Activated CD8-positive, alpha-beta T cell treated with anti-CD3 and anti-CD28 coated beads for 36 hours (primary cell): ENCODE data around the gene ZNF652. TPM values are rescaled to one million over a fixed set of nuclear protein-coding genes. Genes with fewer than 3 reads are reported as not detected.

ENCODE experiments used
- ATAC-seq: fragments of 200-7000 bp; cut with Tn5 transposase; one replicate; pipeline ENCODE4 v1.10.0; 2021; ENCODE audit warnings: mild to moderate bottlenecking, moderate library complexity
- CTCF ChIA-PET: fragments of 350-600 bp; sonication (Branson Sonifier 250); formaldehyde crosslinking; loops from one replicate; lab custom pipeline; 2021; ENCODE audit warnings: antibody characterized with exemption; lab: Charles Lee
- POLR2A ChIA-PET: fragments of 350-600 bp; sonication (Branson Sonifier 250); formaldehyde crosslinking; loops from one replicate; lab custom pipeline; 2021; ENCODE audit warnings: antibody characterized with exemption; lab: Charles Lee
- DNase-seq: peaks from one replicate; pipeline ENCODE4 v3.0.0-alpha.2; 2020
- H3K27ac Mint-ChIP-seq: one replicate; pipeline ENCODE4 v1.8.0; 2021; ENCODE audit warnings: mild to moderate bottlenecking, mixed read lengths
- H3K27me3 Mint-ChIP-seq: one replicate; pipeline ENCODE4 v1.8.0; 2021; ENCODE audit warnings: mixed read lengths
- H3K36me3 Mint-ChIP-seq: one replicate; pipeline ENCODE4 v1.8.0; 2021; ENCODE audit warnings: low read depth, mixed read lengths
- H3K4me1 Mint-ChIP-seq: one replicate; pipeline ENCODE4 v1.8.0; 2021; ENCODE audit warnings: low read depth, mixed read lengths
- H3K4me3 Mint-ChIP-seq: one replicate; pipeline ENCODE4 v1.8.0; 2021; ENCODE audit warnings: mild to moderate bottlenecking, moderate library complexity, mixed read lengths
- H3K9me3 Mint-ChIP-seq: one replicate; pipeline ENCODE4 v1.8.0; 2021; ENCODE audit warnings: mixed read lengths
- CTCF ChIP-seq: fragments of 200-600 bp; IDR thresholded peaks from one replicate; pipeline ENCODE4 v1.8.0; 2022; ENCODE audit warnings: antibody characterized with exemption, mild to moderate bottlenecking
- intact Hi-C: fragments of 100-400 bp; cut with micrococcal nuclease; formaldehyde crosslinking; loops from one replicate; pipeline ENCODE4 v1.10.0; 2022
- total RNA-seq, 2 experiments: library from RNA; stranded (reverse); gene quantifications; one replicate each; pipeline ENCODE4 v1.2.3, GENCODE V29; 2021

The ZNF652 gene
- total RNA-seq, 2 experiments from 2014 or later: 6.4 to 6.7 TPM

DNA sequence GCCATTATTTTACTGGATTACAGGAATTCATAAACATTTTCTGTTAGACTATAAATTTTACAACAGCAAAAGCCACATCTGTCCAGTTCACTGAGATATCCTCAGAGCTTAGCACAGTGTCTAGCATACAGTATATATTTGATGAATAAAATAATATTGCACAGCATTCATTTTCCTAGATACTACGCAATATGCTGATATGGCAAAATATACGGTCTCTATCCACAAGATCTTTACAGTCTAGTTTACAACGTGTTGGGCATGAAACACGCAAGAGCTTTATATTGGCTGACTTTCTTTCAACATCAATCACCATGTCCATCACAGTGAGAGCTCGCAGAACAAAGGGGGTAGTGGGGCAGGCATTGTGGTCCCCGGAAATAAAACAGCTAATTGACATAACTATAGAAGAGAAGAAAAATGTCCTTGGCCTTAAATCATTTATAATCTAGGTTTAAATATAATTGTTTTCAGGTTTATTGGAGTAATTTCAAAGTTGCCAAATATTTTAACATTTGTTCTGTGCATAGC, 43.5 kb downstream of the ZNF652 start:
- no peak overlapping the region for H3K4me3 Mint-ChIP-seq
- intact Hi-C loops: loop anchor here (5.0 kb wide), 1 partner anchor 49 kb away; no protein-coding TSS in a partner anchor
- no peaks in the 10 kb centered on the region for H3K27me3 Mint-ChIP-seq
- ATAC-seq (no peak), DNase-seq (no peak)
- H3K27ac Mint-ChIP-seq: no peak overlapping the region
- H3K9me3 Mint-ChIP-seq: no peaks in the 10 kb centered on the region
- H3K4me1 Mint-ChIP-seq: peaks cover 37% of the 10 kb centered on the region
- TF ChIP-seq CTCF: no peak
- CTCF ChIA-PET: interaction anchor here (1.1 to 9.3 kb wide), 7 partner anchors 22 to 238 kb away, joined by 3 to 189 read pairs (median 5); no protein-coding TSS in a partner anchor
- POLR2A ChIA-PET: interaction anchor here (0.6 to 1.0 kb wide), 4 partner anchors 28 to 271 kb away, joined by 3 read pairs; no protein-coding TSS in a partner anchor
- peaks cover 1% of the 10 kb centered on the region for H3K36me3 Mint-ChIP-seq

- POLR2A ChIA-PET: interaction anchor here (0.8 to 2.1 kb wide), 4 partner anchors 17 to 80 kb away, joined by 3 to 6 read pairs (median 4); no protein-coding TSS in a partner anchor
- no peaks in the 10 kb centered on the region for H3K27me3 Mint-ChIP-seq
- peaks cover 1% of the 10 kb centered on the region for H3K36me3 Mint-ChIP-seq
- no peaks in the 10 kb centered on the region for H3K9me3 Mint-ChIP-seq
- ATAC-seq (no peak), DNase-seq (no peak)
- H3K4me1 Mint-ChIP-seq: peaks cover 30% of the 10 kb centered on the region
- CTCF ChIA-PET: interaction anchor here (1.0 to 9.3 kb wide), 18 partner anchors 8 to 240 kb away, joined by 3 to 189 read pairs (median 9); partner anchors contain the start of gene PHB1
- intact Hi-C loops: loop anchor here (5.0 kb wide), 1 partner anchor 50 kb away; no protein-coding TSS in a partner anchor
- TF ChIP-seq CTCF: no peak
- peak overlapping the region; percentile 22 for H3K27ac Mint-ChIP-seq
- H3K4me3 Mint-ChIP-seq: no peak overlapping the region
Observed at GRCh38 chr17:49316889-49317675, 45.0 kb downstream of the ZNF652 start.

DNA sequence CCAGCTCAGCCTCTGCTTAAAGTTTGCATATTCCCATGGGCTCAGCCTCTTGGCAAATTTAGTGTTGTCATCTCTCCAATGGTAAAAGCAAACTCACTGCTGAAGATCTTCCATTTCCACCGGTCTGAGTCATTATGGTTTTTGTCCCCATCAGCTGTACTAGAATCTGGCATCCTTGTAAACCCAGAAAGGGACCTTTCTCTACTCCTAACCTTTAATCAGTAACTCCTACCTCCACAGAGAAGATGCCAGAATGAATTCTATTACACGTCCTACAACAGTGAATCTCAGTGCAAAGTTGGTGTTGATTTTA, 45.8 kb downstream of the ZNF652 start:
- Mint-ChIP-seq H3K4me3 (no peak overlapping the region), H3K27ac (no peak overlapping the region), H3K36me3 (peaks cover 1% of the 10 kb centered on the region), H3K9me3 (no peaks in the 10 kb centered on the region), H3K27me3 (no peaks in the 10 kb centered on the region), H3K4me1 (peaks cover 30% of the 10 kb centered on the region)
- CTCF ChIA-PET: interaction anchor here (0.8 to 9.3 kb wide), 23 partner anchors 9 to 240 kb away, joined by 3 to 189 read pairs (median 8); partner anchors contain the start of gene PHB1
- no peak for TF ChIP-seq CTCF
- no peak for ATAC-seq
- no peak for DNase-seq
- intact Hi-C loops: loop anchor here (5.0 kb wide), 1 partner anchor 51 kb away; no protein-coding TSS in a partner anchor
- POLR2A ChIA-PET: interaction anchor here (0.7 to 2.1 kb wide), 6 partner anchors 18 to 81 kb away, joined by 3 to 6 read pairs (median 4); no protein-coding TSS in a partner anchor

- peak overlapping the region; percentile 47 for H3K4me3 Mint-ChIP-seq
- peak; percentile 89 for DNase-seq
- H3K27ac Mint-ChIP-seq: peak overlapping the region; percentile 14
- intact Hi-C loops: loop anchor here (1.0 to 5.0 kb wide), 2 partner anchors 52 to 80 kb away; no protein-coding TSS in a partner anchor
- peak; percentile 91 for TF ChIP-seq CTCF
- H3K36me3 Mint-ChIP-seq: peaks cover 1% of the 10 kb centered on the region
- ChIA-PET POLR2A (interaction anchor here (0.7 to 2.1 kb wide), 5 partner anchors 19 to 79 kb away, joined by 3 to 6 read pairs (median 4); no protein-coding TSS in a partner anchor), CTCF (interaction anchor here (0.8 to 9.3 kb wide), 26 partner anchors 9 to 240 kb away, joined by 3 to 189 read pairs (median 8); partner anchors contain the start of gene PHB1)
- H3K4me1 Mint-ChIP-seq: peaks cover 28% of the 10 kb centered on the region
- ATAC-seq: peak; percentile 100
- H3K27me3 Mint-ChIP-seq: no peaks in the 10 kb centered on the region
- no peaks in the 10 kb centered on the region for H3K9me3 Mint-ChIP-seq
Observed at GRCh38 chr17:49315551-49316257, 46.3 kb downstream of the ZNF652 start.
